Panc1 (cell line): ENCODE measurements around the gene ZNF792. TPM values are rescaled to one million over a fixed set of nuclear protein-coding genes. Genes with fewer than 3 reads are reported as not detected.
"Not testable (repeated sequence)": the region's sequence is repeated elsewhere in the genome, so short reads cannot be mapped to it uniquely, and the experiment has no call there.

Experiments used
- ATAC-seq: fragments of 200-7000 bp; cut with Tn5 transposase; 2 replicates; pipeline ENCODE4 v1.9.1; 2020; ENCODE audit warnings: mild to moderate bottlenecking, moderate library complexity
- BruUV-seq: library from RNA; stranded (reverse); fragments of 400-500 nt; replicated peaks from 2 replicates; lab custom pipeline; 2021; lab: Mats Ljungman, UMichigan
- CTCF ChIA-PET: fragments of 300-600 bp; sonication (Branson Sonifier 250); formaldehyde crosslinking; loops from one replicate; lab custom pipeline; 2022; ENCODE audit warnings: antibody characterized with exemption; lab: Charles Lee
- POLR2A ChIA-PET: fragments of 300-600 bp; sonication (Branson Sonifier 250); formaldehyde crosslinking; loops from one replicate; lab custom pipeline; 2022; ENCODE audit warnings: antibody characterized with exemption; lab: Charles Lee
- DNase-seq: peaks from one replicate; pipeline ENCODE4 v3.0.0-alpha.2; 2010; ENCODE audit warnings: low read depth, low spot score
- H3K27ac ChIP-seq: 2 replicates; pipeline ENCODE4 v1.5.1; 2011; ENCODE audit warnings: mild to moderate bottlenecking, low read length, inconsistent platforms
- H3K27me3 ChIP-seq: fragments of 200-500 bp; sonication (Bioruptor generic); 2 replicates; pipeline ENCODE4 v1.6.0; 2014; ENCODE audit warnings: low read length, inconsistent platforms; ENCODE audit not compliant: control insufficient read depth, insufficient read depth
- H3K36me3 ChIP-seq: fragments of 200-500 bp; sonication (Bioruptor generic); 2 replicates; pipeline ENCODE4 v1.5.1; 2014; ENCODE audit warnings: inconsistent platforms, mild to moderate bottlenecking, low read length, moderate library complexity; ENCODE audit not compliant: control insufficient read depth, insufficient read depth
- H3K4me1 ChIP-seq: 2 replicates; pipeline ENCODE4 v1.5.1; 2011; ENCODE audit warnings: inconsistent platforms, mild to moderate bottlenecking, low read length, moderate library complexity; ENCODE audit not compliant: control insufficient read depth, insufficient read depth
- H3K4me3 ChIP-seq, 2 experiments: 2 replicates each; pipeline ENCODE4 v1.5.1; 2011 to 2012; ENCODE audit warnings: low read depth in 2 of 2, low read length in 2 of 2, mild to moderate bottlenecking in 2 of 2, inconsistent platforms in 1 of 2, moderate library complexity in 1 of 2
- H3K9me3 ChIP-seq: fragments of 200-500 bp; sonication (Bioruptor generic); 2 replicates; pipeline ENCODE4 v1.5.1; 2014; ENCODE audit warnings: low read depth, mild to moderate bottlenecking, inconsistent platforms, low read length, moderate library complexity; ENCODE audit not compliant: control insufficient read depth, insufficient read depth
- CTCF ChIP-seq: fragments of 450-650 bp; IDR thresholded peaks from 2 replicates; pipeline ENCODE4 v1.5.1; 2017; ENCODE audit warnings: mild to moderate bottlenecking
- POLR2AphosphoS5 ChIP-seq: IDR thresholded peaks from 2 replicates; pipeline ENCODE4 v1.6.1; 2012; ENCODE audit warnings: mild to moderate bottlenecking, low read depth, low read length, moderate library complexity
- REST ChIP-seq, 2 experiments: IDR thresholded peaks; 2 replicates each; pipeline ENCODE4 v1.6.1; 2011 to 2012; ENCODE audit warnings: low read depth in 2 of 2, control low read depth in 1 of 2, low read length in 1 of 2, mild to moderate bottlenecking in 1 of 2, moderate library complexity in 1 of 2; ENCODE audit not compliant: insufficient read depth in 1 of 2
- SIN3A ChIP-seq: IDR thresholded peaks from 2 replicates; pipeline ENCODE4 v1.6.1; 2012; ENCODE audit warnings: low read depth, mild to moderate bottlenecking, low read length, moderate library complexity, borderline replicate concordance; ENCODE audit not compliant: insufficient read depth
- TCF7L2 ChIP-seq: IDR thresholded peaks from 2 replicates; pipeline ENCODE4 v1.6.1; 2011; ENCODE audit warnings: mild to moderate bottlenecking, low read depth, low read length, inconsistent platforms
- in situ Hi-C: cut with HindIII; loops from 2 replicates; pipeline ENCODE4 v1.10.0; 2016; ENCODE audit warnings: low sequenced_read_pairs, low pct_unique_long_range_greater_than_20kb
- intact Hi-C: fragments of 100-400 bp; cut with micrococcal nuclease; formaldehyde crosslinking; loops from one replicate; pipeline ENCODE4 v1.10.0; 2022; ENCODE audit not compliant: unreplicated experiment
- total RNA-seq: library from RNA; stranded (reverse); gene quantifications from one replicate; pipeline ENCODE4 v1.2.1, GENCODE V29; 2021; ENCODE audit not compliant: unreplicated experiment

The ZNF792 gene
- total RNA-seq, 1 experiment from 2014 or later = 1.8 TPM

GRCh38 chr19:34998777-34999497, 34.9 kb upstream of the ZNF792 start:
- in situ Hi-C loops (no loop called here), intact Hi-C loops (no loop called here)
- no peak for DNase-seq
- BruUV-seq = no TSS peak
- ATAC-seq = no peak
- H3K27me3 ChIP-seq = no peaks in the 10 kb centered on the region
- peaks cover 25% of the 10 kb centered on the region for H3K4me1 ChIP-seq
- peak overlapping the region; percentile 91 for H3K27ac ChIP-seq
- peak overlapping the region; percentile 56 to 68 for H3K4me3 ChIP-seq
- no peaks in the 10 kb centered on the region for H3K36me3 ChIP-seq
- POLR2A ChIA-PET = interaction anchor here (0.6 kb wide), 1 partner anchor 66 kb away, joined by 11 read pairs; no protein-coding TSS in a partner anchor
- TF ChIP-seq POLR2AphosphoS5 = no peak
- TF ChIP-seq TCF7L2 = no peak
- TF ChIP-seq REST (IDR thresholded peaks at IDR 0.05; ENCODE audit: insufficient read depth in 1 of 2, low read depth in 2 of 2, low read length in 1 of 2) = no peak
- no peak for TF ChIP-seq CTCF
- no peak for TF ChIP-seq SIN3A
- CTCF ChIA-PET = no interaction called here
- no peaks in the 10 kb centered on the region for H3K9me3 ChIP-seq

GRCh38 chr19:34998224-34998623, 34.2 kb upstream of the ZNF792 start:
- in situ Hi-C loops, DNase-seq, H3K27me3 ChIP-seq, H3K9me3 ChIP-seq, ATAC-seq, H3K36me3 ChIP-seq, POLR2A ChIA-PET, intact Hi-C loops, CTCF ChIA-PET, H3K27ac ChIP-seq, BruUV-seq, H3K4me3 ChIP-seq: not testable (repeated sequence)
- peaks cover 26% of the 10 kb centered on the region for H3K4me1 ChIP-seq

- Histone ChIP-seq H3K36me3 (no peaks in the 10 kb centered on the region), H3K9me3 (no peaks in the 10 kb centered on the region), H3K4me1 (peaks cover 26% of the 10 kb centered on the region), H3K27me3 (no peaks in the 10 kb centered on the region), H3K27ac (no peak overlapping the region), H3K4me3 (no peak overlapping the region)
- BruUV-seq = no TSS peak
- CTCF ChIA-PET = no interaction called here
- in situ Hi-C loops (no loop called here), intact Hi-C loops (no loop called here)
- POLR2A ChIA-PET = no interaction called here
- ATAC-seq = no peak
- TF ChIP-seq CTCF (no peak), TCF7L2 (no peak), SIN3A (no peak), REST (IDR thresholded peaks at IDR 0.05; ENCODE audit: insufficient read depth in 1 of 2, low read depth in 2 of 2, low read length in 1 of 2) (no peak), POLR2AphosphoS5 (no peak)
- DNase-seq = no peak
Observed at GRCh38 chr19:34997071-34997617, 33.1 kb upstream of the ZNF792 start.
